ENCODE data around the gene CEP19. TPM values are rescaled to one million over a fixed set of nuclear protein-coding genes. Genes with fewer than 3 reads are reported as not detected.
"Not testable (repeated sequence)": the region's sequence is repeated elsewhere in the genome, so short reads cannot be mapped to it uniquely, and the experiment has no call there.

The CEP19 gene, protein sequence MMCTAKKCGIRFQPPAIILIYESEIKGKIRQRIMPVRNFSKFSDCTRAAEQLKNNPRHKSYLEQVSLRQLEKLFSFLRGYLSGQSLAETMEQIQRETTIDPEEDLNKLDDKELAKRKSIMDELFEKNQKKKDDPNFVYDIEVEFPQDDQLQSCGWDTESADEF
- total RNA-seq (2014; rRNA removed; shearing (Covaris generic)), result 2.5 and 6.2 TPM in 2 replicates

DNA sequence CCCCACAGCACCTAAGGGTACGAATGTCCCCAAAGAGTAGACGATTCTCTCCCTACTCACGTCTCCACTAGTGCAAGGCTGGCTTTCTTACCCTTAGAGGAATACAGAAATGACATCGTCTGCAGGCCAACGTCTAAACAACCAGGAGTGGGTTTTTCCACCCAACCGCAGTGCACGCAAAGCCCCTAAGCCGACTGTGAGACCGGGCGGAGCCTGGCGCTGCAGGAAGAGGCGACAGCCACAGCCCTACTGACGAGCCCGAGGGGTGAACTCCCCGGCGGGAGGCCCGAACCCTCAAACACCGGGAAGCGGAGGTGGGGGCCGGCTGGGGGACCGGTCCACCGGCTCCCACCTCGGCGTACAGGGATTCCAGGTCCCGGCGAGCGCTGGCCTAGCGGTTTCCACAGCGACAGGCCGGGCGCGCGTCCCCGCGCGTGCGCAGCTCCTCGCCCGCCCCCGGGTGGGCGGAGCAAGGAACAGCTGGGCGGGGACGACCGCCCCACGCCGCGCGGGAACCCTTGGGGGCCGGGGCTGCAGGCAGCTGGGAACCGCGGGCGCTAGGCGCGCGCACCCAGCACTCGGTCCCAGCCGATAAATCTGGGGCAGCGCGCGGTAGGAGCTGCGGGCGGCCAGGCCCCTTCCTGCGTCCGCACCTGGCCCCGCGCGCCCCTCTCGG, at the start of gene CEP19, which contains the start of gene PIGX:
CEP19 (minus strand) TSS at position 413 of the 676 bp plus-strand sequence. CDS start 3,593 bp downstream, outside the sequence.
PIGX (plus strand) TSS at position 540 of the 676 bp plus-strand sequence.
- peak; percentile 91 for DNase-seq (ENCODE audit: low read depth)

DNA sequence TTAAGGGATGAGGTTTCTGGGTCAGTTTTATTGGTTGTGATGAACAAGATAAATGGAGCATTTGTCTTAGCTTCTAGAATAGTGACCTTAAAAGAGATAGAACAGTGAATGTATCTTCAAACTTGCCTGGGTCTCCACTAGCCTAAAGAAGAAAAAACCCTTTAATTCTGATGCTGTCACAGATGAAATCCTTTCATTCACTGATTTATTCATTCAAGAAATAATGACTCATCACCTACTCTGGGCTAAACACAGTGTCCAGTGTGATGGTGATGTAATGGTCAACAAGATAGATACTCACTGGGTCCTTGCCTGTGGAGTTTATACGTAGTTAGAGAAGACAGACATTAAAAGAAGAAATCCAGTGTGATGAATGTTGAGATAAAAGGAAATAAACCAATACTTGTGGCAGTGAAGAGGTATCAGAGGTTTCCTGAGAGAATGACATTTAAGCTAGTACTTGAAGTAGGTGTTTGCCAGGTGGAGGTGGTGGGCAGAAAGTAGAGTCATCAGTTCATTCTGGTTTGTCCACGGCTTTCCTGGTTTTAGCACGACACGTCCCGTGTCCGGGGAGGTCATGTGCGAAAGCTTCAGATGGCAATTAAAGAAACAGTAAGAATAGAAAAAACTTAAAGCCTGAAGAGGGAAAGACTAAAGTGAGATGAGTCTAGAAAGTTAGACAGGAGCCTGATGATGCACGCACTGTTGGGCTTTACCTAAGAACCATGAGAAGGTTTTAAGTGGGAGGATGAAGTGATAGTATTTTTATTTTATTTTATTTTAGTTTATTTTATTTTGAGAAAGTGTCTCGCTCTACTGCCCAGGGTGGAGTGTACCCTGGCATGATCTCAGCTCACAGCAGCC, 46.1 kb upstream of the CEP19 start:
- DNase-seq (ENCODE audit: low read depth), result peak; percentile 7

DNA sequence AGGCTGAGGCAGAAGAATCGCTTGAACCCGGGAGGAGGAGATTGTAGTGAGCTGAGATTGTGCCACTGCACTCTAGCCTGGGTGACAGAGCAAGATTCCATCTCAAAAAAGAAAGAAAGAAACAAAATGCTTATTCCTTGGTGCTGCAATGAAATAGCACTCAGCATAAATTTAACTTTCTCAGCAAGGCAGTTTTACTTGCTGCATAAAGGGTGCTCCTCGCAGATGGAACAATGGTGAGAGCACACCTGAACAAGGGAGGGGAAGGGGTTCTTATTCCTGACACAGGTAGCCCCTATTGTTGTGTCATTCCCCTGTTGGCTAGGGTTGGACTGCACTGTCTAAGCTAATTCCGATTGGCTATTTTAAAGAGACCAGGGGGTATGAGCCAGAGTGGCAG, 44.7 kb upstream of the CEP19 start:
- DNase-seq (ENCODE audit: low read depth), result no peak

DNA sequence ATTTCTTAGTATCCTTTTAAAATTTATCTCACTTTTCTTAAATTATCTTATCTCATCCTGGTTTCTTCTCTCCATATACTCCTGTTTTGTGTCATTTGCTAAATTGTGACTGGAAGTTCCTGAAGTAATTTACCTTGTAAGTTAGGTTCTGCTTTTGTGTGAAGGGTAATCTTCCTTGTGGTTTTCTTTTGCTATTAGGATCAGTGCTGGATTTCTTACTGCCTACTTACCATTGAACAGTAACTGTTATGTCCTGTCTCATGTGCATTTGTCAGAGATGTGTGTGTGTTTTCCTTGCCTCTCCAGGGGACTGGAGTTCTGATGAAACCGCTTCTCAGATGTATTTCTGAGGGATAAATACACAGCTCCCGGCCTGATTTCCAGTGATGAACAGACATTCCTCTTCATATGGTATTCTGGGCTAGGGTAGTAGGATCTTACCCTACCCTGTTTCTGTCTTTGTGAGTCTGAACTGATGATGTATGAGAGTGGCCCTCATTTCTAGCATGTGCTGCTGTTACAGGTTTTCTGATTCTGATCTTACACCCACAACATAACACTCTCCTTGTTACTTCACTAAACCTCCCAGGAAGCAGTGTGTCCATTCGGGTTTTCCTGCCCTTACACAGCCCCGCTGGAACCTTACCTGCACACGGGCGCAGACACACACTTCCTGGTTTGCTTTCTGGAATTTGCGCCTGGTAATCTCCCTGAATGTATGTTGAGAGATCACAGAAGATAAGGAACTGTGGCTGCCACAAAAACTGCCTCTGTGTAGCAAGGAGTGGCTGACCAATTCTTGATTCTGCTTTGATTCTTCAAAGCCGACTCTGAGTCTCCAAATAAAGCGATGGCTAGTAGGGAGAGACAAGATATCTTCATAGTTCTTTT, 42.3 kb upstream of the CEP19 start:
- DNase-seq (ENCODE audit: low read depth), result no peak

DNA sequence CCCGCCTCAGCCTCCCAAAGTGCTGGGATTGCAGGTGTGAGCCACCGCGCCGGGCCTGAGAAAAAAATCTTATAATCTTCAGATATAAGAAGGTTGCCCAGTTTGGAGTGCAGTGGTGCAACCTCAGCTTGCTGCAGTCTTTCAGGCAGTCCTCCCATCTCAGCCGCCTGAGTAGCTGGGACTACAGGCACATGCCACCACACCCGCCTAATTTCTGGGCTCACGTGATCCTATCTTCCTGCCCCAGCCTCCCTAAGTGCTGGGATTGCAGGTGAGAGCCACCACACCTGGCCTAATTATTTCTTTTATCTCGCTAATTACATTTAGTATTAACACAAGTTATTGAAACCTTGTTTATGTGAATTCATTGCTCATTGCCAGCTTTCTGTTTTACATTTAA, 41.2 kb upstream of the CEP19 start:
- no peak for DNase-seq (ENCODE audit: low read depth)

DNA sequence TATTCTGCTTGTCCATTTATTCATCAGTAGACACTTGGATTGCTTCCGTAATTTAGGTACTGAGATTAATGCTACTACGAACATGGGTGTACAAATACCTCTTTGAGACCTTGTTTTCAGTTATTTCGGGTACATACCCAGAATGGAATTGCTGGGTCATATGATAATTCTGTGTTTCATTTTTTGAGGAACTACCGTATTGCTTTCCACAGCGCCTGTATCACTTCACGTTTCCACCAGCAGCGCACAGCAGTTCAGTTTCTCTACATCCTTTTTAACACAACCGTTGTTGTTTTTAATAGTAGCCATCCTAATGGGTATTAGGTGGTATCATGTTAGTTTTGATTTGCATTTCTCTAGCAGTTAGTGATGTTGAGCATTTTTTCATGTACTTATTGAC, 37.1 kb upstream of the CEP19 start:
- no peak for DNase-seq (ENCODE audit: low read depth)

DNA sequence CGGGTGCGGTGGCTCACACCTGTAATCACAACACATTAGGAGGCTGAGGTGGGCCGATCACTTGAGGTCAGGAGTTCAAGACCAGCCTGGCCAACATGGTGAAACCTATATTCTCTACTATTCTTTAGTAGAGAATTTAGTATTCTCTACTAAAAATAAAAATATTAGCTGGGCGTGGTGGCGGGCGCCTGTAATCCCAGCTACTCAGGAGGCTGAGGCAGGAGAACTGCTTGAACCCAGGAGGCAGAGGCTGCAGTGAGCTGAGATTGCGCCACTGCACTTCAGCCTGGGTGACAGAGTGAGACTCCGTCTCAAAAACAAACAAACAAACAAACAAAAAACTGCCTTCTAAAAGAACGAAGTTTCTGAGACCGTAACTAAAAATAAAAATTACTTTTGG, 31.5 kb upstream of the CEP19 start:
- not testable (repeated sequence) for DNase-seq (ENCODE audit: low read depth)

DNA sequence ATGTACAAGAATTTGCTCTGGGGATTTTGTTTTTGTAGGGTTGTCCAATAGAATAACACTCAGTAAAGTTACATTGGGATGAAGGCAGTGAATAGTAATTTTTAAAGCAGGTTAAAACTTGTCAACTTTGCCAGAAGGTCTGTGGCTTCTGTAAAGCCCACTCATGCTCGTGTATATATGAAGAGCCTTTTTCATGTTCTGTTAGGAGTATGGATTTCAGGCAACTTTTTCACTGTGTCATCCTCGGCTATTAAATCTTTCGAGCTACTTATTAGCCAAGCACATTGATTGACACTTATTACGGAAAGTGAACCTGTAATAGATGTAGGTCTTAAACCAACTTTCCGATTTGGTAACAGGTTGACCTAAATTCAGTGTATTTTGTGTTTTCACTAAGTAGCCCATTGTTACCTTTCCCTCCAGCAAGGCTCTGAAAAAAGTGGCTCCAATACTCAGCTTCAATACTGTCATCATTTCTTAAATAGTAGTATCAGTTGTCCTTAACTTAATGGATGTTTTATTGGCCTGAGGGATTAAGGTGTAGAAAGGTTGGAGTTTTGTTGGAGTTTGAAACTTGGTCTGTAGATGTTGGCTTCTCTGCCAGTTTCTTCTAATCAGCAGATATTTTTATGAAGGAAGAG, 29.3 kb upstream of the CEP19 start:
- no peak for DNase-seq (ENCODE audit: low read depth)

DNA sequence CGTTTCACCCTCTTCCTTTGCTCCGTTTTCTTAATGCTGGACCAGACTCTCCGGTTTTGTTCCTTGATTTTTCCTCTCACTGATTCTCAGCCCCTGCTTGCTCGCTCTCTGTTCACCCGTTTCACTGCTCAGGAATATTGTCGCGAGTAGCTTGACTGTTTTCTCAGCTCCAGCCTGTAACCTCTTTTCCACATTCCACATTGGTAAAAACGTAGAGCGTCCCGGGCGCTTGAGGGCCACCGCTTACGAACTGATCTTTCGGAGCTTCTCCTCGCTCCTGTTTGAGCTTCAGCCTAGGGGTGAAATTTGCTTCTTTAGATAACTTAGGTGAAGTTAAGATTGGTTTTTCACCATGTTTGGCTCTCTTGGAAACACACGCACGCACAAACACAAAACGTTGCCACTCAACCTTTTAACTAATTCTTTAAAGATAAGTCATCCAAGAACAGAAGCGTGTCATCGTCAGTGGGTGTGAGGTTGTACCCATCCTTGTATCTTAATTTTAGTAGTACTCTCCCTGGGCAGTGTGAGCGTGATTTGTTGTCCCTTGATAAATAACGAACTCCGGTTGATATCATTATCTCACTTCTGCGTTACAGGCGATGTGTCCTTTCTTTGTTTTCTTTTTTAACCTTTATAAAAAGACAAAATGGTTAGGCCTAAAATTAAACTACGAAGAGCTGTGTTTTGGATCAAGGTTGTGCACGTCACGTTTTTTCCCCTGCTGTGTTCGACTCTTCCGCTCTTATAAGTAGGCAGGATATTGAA, 28.6 kb upstream of the CEP19 start:
- peak; percentile 46 for DNase-seq (ENCODE audit: low read depth)

DNA sequence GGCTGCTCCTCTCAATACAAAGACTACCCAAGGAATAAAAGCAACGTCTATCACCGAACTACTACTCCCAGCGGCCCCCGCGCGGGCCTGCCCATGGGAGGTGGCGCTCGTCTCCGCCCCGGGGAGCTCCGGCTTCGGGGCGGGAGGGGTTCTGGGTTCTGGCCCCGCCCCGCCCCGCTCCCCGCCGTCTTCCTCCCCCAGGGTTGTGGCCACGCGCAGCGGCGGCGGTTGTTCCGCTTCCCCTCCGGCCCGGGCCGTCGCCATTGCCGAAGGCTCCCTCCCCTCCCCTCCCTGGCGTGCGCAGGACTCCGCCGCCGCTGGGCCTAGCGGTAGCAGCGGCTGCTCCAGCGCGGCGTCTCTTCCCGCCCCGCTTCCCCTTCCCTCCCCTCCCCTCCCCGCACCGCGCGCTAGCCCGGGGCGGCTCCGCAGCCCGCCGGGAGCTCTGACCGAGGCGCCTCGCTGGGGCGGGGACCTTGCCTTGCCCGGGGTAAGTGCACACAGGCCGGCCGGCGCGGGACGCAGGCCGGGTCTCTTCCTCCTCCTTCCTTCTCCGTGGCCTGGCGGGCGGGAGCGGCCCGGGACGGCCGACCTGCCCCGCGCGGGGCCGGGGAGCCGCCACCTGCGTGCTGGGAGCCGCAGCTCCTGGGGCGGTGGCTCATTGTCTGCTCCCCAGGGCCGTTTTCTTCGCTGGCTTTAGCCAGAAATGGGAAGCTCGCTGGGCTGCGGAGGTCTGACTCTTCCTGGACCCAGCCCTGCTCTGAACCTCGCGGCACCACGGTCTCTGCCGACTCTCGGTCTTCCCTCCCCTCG, 27.8 kb upstream of the CEP19 start, which contains the start of gene PAK2:
PAK2 (plus strand) TSS at position 187 of the 810 bp plus-strand sequence. CDS start 42,790 bp downstream, outside the sequence.
- DNase-seq (ENCODE audit: low read depth), result peak; percentile 95

DNA sequence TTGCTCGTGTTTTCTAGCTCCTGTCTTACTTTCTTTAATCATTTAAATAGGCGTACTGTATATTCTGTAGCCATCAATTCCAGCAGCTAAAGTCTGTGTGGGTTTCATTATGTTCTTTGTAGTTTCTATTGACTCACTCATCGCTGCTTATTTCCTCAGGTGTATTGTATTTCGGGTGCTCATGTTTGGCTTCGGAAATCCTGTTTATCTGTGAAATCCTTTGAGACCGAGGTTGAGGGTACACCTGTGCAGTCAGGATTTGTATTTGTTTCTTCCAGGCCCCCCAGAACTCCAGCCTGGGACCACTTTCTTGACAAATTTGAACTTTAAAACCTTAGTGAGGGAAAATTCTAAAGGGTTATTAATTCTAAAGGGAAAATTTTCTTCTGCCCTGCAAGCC, 25.6 kb upstream of the CEP19 start:
- no peak for DNase-seq (ENCODE audit: low read depth)

DNA sequence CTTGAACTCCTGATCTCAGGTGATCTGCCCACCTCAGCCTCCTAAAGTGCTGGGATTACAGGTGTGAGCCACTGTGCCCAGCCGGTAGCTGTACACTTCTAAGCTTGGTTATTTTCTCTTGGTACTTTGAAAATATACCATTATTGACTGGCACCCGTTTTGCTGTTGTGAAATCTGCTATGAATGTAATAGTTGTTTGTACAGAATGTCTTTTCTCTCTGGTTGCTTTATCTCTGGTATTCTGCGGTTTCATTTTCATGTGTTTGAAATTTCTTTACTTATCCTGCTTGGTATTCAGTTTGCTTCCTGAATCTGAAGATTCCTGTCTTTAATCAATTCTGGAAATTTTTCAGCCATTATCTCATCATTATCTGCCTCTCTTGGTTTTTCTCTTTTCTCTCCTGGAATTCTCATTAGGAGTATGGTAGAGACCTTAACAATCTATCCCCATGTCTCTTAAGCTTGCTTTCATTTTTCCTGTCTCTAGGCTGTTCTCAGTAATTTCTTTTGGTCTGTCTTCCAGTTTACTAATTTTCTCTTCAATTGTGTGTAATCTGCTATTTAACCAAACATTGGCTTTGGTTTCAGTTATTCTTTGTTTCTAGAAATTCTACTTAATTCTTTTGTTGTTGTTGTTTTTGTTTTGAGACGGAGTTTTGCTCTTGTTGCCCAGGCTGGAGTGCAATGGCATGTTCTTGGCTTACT, 24.8 kb upstream of the CEP19 start:
- no peak for DNase-seq (ENCODE audit: low read depth)

DNA sequence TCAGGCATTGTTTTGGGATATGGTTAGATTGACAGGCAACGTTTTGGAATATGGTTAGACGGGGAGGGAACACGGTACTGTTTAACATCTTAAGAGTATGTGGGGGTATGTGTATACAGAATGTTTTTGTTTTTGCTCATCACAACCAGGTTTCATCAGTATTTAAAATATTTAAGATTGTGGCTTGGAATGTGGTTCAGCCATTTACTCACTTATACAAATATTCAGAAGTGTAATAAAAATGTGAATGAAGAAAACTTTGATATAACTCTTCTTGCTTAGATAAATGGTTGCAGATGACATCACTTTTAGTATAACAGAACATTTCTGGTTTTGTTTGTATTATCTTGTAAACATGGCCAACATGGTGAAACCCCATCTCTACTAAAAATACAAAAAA, 23.7 kb upstream of the CEP19 start:
- no peak for DNase-seq (ENCODE audit: low read depth)

DNA sequence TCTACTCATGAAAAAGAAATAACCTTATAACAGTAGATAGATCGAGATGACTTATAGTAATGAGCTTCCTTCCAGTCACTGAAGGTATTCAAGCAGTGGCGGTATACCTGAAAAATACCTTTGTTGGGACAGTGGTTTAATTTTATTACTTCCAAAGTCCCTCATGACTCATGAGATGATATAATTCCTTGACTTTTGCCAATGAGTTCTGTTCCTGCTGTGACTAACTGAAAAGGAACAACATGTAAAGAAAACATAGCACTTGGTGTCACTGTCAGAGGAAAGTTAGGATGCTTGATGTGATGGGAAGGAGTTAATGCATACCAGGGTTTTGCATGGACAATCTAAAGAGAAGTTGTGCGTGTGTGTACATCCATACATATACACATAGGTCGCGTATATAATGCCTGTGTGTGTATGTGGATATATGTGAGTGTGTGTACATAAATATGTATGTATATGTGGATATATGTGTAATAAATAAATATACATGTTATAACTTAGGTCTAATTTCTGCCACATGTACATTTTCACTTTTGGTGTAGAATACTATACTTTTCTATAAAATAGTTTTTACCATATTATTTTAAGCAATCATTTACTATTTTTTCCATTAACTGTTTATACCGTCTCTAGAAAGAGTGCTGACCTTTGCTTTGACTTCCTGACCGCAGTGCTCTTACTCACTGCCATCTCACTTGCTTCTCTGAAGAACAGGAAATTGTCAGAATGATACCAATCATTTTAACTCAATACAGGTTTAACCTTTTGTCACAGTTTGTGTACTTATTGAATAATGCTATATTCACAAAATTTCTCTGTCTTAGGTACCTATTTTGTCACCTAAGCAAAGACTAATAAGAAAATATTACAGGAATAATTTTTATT, 15.0 kb upstream of the CEP19 start:
- peak; percentile 63 for DNase-seq (ENCODE audit: low read depth)

DNA sequence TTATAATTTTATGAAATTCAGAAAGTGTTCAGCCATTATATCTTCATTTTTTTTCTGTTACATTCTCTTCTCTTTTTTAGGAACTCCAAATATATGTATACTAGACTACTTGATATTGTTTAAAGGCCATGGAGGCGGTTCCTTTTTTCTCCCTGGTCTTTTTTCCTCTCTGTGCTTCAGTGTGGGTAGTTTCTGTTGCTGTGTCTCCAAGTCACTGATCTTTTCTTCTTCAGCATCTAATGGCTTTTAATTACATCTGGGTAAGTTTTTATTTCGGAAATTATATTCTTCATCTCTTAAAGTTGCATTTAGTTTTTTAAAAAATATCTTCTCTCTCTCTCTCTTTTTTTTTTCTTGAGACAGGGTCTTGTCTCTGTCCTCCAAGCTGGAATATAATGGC, 9.0 kb upstream of the CEP19 start:
- no peak for DNase-seq (ENCODE audit: low read depth)

DNA sequence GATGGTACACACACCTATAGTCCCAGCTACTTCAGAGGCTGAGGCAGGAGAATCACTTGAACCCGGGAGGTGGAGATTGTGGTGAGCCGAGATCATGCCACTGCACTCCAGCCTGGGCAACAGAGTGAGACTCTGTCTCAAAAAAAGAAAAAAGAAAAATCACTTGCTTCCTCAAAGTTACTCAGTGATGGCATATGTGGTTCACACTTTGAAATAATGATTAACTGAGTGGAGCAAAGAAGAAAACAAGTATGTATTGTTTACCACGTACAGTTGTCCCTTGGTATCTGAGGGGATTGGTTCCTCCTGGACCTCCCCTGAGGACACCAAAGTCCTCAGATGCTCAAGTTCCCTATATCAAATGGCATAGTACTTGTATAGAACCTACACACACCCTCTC, 5.1 kb upstream of the CEP19 start:
- DNase-seq (ENCODE audit: low read depth), result not testable (repeated sequence)
